GM12892 (cell line): ENCODE measurements around the gene GNB1.

Experiments
- POLR2A ChIP-seq: IDR thresholded peaks from 2 replicates; pipeline ENCODE4 v1.6.1; 2011; ENCODE audit warnings: low read depth, low read length, control low read depth
- POLR2AphosphoS5 ChIP-seq: IDR thresholded peaks from 2 replicates; pipeline ENCODE4 v1.6.1; 2011; ENCODE audit warnings: low read depth, low read length, control low read depth

GRCh38 chr1:1853593-1854257 lies 37.2 kb downstream of the GNB1 start:
- TF ChIP-seq POLR2A (no peak), POLR2AphosphoS5 (no peak)
